ENCODE results near the gene LRRC3C. TPM values are rescaled to one million over a fixed set of nuclear protein-coding genes. Genes with fewer than 3 reads are reported as not detected.
A peak's percentile ranks its signal among the peaks of the same experiment; 100 is the strongest.

The LRRC3C gene
- total and polyA plus RNA-seq, 2 experiments from 2014 or later: not detected

DNA sequence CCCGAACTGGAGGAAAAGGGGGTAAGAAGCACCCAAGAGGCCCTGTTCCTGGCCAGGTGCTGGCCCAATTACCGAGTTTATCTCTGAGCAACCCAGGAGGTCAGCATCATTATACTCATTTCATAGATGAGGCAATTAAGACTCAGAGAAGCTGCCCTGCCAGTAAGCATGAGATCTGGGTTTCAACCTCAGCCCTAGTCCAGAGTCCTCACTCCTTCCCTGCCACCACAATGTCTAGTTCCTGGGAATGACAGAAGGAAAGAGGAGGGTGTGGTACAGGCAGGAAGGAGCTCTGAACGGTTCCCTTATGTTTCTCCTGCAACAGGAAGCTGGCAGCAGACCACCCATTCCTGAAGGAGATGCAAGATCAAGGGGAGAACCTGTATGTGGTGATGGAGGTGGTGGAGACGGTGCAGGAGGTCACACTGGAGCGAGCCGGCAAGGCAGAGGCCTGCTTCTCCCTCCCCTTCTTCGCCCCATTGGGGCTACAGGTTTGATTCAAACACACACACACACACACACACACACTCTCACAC, 42.7 kb downstream of the LRRC3C start:
- no peaks in the 10 kb centered on the region for H3K9me2 ChIP-seq (ENCODE audit: insufficient read depth)
- peaks cover 19% of the 10 kb centered on the region for H3K4me1 ChIP-seq (ENCODE audit: insufficient read depth)
- 54 to 63% methylated on average over 5 to 7 of the region's 7 CpGs for WGBS, 2 experiments (ENCODE audit: low coverage in 1 of 2, low lambda C conversion rate in 2 of 2, missing lambda C conversion rate in 2 of 2)
- no peak overlapping the region for H3K27ac ChIP-seq
- no peak overlapping the region for H3K4me3 ChIP-seq
- DNase-seq: no peak
- H3K9ac ChIP-seq: no peak overlapping the region
- H3K27me3 ChIP-seq (replicated peaks; ENCODE audit: insufficient read depth): no peaks in the 10 kb centered on the region
- H2AFZ ChIP-seq: no peak overlapping the region
- in situ Hi-C loops (cut with MboI): no loop called here
- no peaks in the 10 kb centered on the region for H3K9me3 ChIP-seq (ENCODE audit: low read depth)
- peaks cover 12% of the 10 kb centered on the region for H3F3A ChIP-seq (ENCODE audit: insufficient read depth)
- no peak overlapping the region for H3K4me2 ChIP-seq (ENCODE audit: unreplicated experiment)
- H3K36me3 ChIP-seq (ENCODE audit: low read depth): no peaks in the 10 kb centered on the region
- no peaks in the 10 kb centered on the region for H3K79me2 ChIP-seq (ENCODE audit: insufficient read depth)
- H4K20me1 ChIP-seq (ENCODE audit: insufficient read depth): no peaks in the 10 kb centered on the region
- TF ChIP-seq EZH2 (IDR thresholded peaks at IDR 0.05; ENCODE audit: insufficient read depth, poor library complexity, severe bottlenecking) (no peak), EZH2phosphoT487 (IDR thresholded peaks at IDR 0.05; ENCODE audit: insufficient read depth, low read depth) (no peak)

DNA sequence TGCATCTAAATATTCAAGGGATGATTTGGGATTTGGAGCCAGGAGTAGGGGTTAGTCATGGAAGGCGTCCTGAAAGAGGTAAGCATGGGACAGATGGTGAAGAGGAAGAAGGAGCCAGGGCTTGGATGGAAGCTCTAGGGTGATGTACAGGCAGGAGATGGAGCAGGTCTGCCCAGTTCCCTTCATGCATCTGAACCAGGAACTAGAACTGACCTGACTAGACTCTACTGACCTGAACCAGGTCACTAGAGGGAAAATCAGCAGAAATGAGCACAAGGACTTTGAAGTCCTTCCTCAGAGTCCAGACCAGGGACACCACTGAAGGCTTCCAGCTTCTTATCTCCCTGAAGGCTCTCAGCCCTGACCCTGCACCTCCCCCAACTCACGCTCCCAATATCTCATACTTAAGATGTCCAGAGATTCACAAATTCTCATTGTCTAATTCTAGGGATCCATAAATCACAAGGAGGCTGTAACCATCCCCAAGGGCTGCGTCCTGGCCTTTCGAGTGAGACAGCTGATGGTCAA, 43.6 kb downstream of the LRRC3C start:
- H3K27ac ChIP-seq: no peak overlapping the region
- in situ Hi-C loops (cut with MboI): no loop called here
- H3K9me2 ChIP-seq (ENCODE audit: insufficient read depth): no peaks in the 10 kb centered on the region
- H3K9me3 ChIP-seq (ENCODE audit: low read depth): no peaks in the 10 kb centered on the region
- H3K4me2 ChIP-seq (ENCODE audit: unreplicated experiment): no peak overlapping the region
- no peaks in the 10 kb centered on the region for H4K20me1 ChIP-seq (ENCODE audit: insufficient read depth)
- no peak overlapping the region for H2AFZ ChIP-seq
- WGBS, 2 experiments (ENCODE audit: low coverage in 1 of 2, low lambda C conversion rate in 2 of 2, missing lambda C conversion rate in 2 of 2): 97% methylated on average over 4 of the region's 4 CpGs
- H3K4me1 ChIP-seq (ENCODE audit: insufficient read depth): peaks cover 19% of the 10 kb centered on the region
- H3K4me3 ChIP-seq: no peak overlapping the region
- no peaks in the 10 kb centered on the region for H3K27me3 ChIP-seq (replicated peaks; ENCODE audit: insufficient read depth)
- no peaks in the 10 kb centered on the region for H3K36me3 ChIP-seq (ENCODE audit: low read depth)
- no peaks in the 10 kb centered on the region for H3K79me2 ChIP-seq (ENCODE audit: insufficient read depth)
- no peak for DNase-seq
- peaks cover 12% of the 10 kb centered on the region for H3F3A ChIP-seq (ENCODE audit: insufficient read depth)
- no peak for TF ChIP-seq EZH2phosphoT487 (IDR thresholded peaks at IDR 0.05; ENCODE audit: insufficient read depth, low read depth)
- no peak for TF ChIP-seq EZH2 (IDR thresholded peaks at IDR 0.05; ENCODE audit: insufficient read depth, poor library complexity, severe bottlenecking)
- no peak overlapping the region for H3K9ac ChIP-seq

GRCh38 chr17:39972271-39972670, 44.7 kb downstream of the LRRC3C start:
- TF ChIP-seq EZH2 (IDR thresholded peaks at IDR 0.05; ENCODE audit: insufficient read depth, poor library complexity, severe bottlenecking) (no peak), EZH2phosphoT487 (IDR thresholded peaks at IDR 0.05; ENCODE audit: insufficient read depth, low read depth) (no peak)
- Histone ChIP-seq H3K27ac (0 out of 2 replicates have a peak overlapping the region, but pooled peaks have one; percentile 17), H3K79me2 (ENCODE audit: insufficient read depth) (no peaks in the 10 kb centered on the region), H3F3A (ENCODE audit: insufficient read depth) (peaks cover 12% of the 10 kb centered on the region), H3K9ac (0 out of 2 replicates have a peak overlapping the region, but pooled peaks have one; percentile 6), H3K4me1 (ENCODE audit: insufficient read depth) (peaks cover 19% of the 10 kb centered on the region), H3K9me2 (ENCODE audit: insufficient read depth) (no peaks in the 10 kb centered on the region), H3K4me3 (no peak overlapping the region; the same call in 1 of the 2 replicates), H3K27me3 (replicated peaks; ENCODE audit: insufficient read depth) (no peaks in the 10 kb centered on the region), H3K36me3 (ENCODE audit: low read depth) (no peaks in the 10 kb centered on the region), H3K9me3 (ENCODE audit: low read depth) (no peaks in the 10 kb centered on the region), H2AFZ (peak overlapping the region; percentile 57; the same call in 1 of the 2 replicates), H4K20me1 (ENCODE audit: insufficient read depth) (no peaks in the 10 kb centered on the region), H3K4me2 (ENCODE audit: unreplicated experiment) (no peak overlapping the region)
- in situ Hi-C loops (cut with MboI): no loop called here
- WGBS, 2 experiments (ENCODE audit: low coverage in 1 of 2, low lambda C conversion rate in 2 of 2, missing lambda C conversion rate in 2 of 2): 17 to 19% methylated on average over 3 of the region's 3 CpGs
- DNase-seq: peak; percentile 50

- peak; percentile 75 for DNase-seq
Measured at GRCh38 chr17:39973496-39973895, 46.0 kb downstream of the LRRC3C start.

More at GRCh38 chr17:39973496-39973895, 46.0 kb downstream of the LRRC3C start:
- H4K20me1 ChIP-seq (ENCODE audit: insufficient read depth): no peaks in the 10 kb centered on the region
- no peak overlapping the region for H3K4me2 ChIP-seq (ENCODE audit: unreplicated experiment)
- H3K4me1 ChIP-seq (ENCODE audit: insufficient read depth): peaks cover 22% of the 10 kb centered on the region
- in situ Hi-C loops (cut with MboI): no loop called here
- no peaks in the 10 kb centered on the region for H3K9me2 ChIP-seq (ENCODE audit: insufficient read depth)
- no peaks in the 10 kb centered on the region for H3K79me2 ChIP-seq (ENCODE audit: insufficient read depth)
- H3K36me3 ChIP-seq (ENCODE audit: low read depth): no peaks in the 10 kb centered on the region
- no peaks in the 10 kb centered on the region for H3K9me3 ChIP-seq (ENCODE audit: low read depth)
- TF ChIP-seq EZH2phosphoT487 (IDR thresholded peaks at IDR 0.05; ENCODE audit: insufficient read depth, low read depth): no peak
- no peak for TF ChIP-seq EZH2 (IDR thresholded peaks at IDR 0.05; ENCODE audit: insufficient read depth, poor library complexity, severe bottlenecking)
- whole genome bisulfite sequencing, 2 experiments (ENCODE audit: low coverage in 1 of 2, low lambda C conversion rate in 2 of 2, missing lambda C conversion rate in 2 of 2): 51 to 74% methylated on average over 2 of the region's 2 CpGs
- no peaks in the 10 kb centered on the region for H3K27me3 ChIP-seq (replicated peaks; ENCODE audit: insufficient read depth)
- peaks cover 12% of the 10 kb centered on the region for H3F3A ChIP-seq (ENCODE audit: insufficient read depth)
- H3K4me3 ChIP-seq: no peak overlapping the region
- no peak overlapping the region for H3K9ac ChIP-seq
- H2AFZ ChIP-seq: no peak overlapping the region
- H3K27ac ChIP-seq: 0 out of 2 replicates have a peak overlapping the region, but pooled peaks have one; percentile 5

All from GM23248 (cell line).